NCI-H524 (cell line): ENCODE results near the gene SDF4.

Source experiments
- DNase-seq, 2 experiments: peaks; one replicate each; lab custom pipeline; 2025; lab: John Stamatoyannopoulos, UW

Gene SDF4

GRCh38 chr1:1213345-1214265 is 18.2 kb downstream of the SDF4 start, which contains the start of gene TNFRSF4:
Gene TNFRSF4 (minus strand): TSS chr1:1214153. CDS start chr1:1214127, 26 bp downstream.
- DNase-seq: no peak

DNA sequence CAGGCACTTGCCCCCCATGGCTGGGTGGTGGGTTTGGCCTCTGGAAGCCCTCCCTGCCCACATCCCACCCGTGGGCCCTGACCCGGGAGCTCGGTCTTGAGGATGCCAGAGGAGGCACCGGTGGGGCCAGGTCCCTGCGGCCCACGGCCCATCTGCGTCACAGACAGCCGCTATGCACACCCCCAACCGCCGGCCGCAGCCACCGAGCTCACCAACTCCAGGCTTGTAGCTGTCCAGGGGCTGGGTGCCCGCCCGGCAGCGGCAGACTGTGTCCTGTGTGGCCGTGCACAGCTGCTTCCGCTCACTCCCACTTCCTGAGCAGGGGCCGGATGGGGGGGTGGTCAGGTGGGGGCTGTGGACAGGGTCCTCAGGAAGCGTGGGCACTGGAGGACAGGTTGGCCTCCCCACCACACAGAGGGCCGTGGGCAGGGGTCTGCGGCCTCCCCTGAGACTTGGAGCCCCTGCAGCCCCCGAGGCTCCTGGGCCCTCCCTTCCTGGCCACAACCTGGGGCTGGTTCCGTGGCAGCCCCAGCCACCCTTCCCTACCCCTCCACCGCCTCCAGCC is 18.9 kb downstream of the SDF4 start:
- no peak for DNase-seq

DNA sequence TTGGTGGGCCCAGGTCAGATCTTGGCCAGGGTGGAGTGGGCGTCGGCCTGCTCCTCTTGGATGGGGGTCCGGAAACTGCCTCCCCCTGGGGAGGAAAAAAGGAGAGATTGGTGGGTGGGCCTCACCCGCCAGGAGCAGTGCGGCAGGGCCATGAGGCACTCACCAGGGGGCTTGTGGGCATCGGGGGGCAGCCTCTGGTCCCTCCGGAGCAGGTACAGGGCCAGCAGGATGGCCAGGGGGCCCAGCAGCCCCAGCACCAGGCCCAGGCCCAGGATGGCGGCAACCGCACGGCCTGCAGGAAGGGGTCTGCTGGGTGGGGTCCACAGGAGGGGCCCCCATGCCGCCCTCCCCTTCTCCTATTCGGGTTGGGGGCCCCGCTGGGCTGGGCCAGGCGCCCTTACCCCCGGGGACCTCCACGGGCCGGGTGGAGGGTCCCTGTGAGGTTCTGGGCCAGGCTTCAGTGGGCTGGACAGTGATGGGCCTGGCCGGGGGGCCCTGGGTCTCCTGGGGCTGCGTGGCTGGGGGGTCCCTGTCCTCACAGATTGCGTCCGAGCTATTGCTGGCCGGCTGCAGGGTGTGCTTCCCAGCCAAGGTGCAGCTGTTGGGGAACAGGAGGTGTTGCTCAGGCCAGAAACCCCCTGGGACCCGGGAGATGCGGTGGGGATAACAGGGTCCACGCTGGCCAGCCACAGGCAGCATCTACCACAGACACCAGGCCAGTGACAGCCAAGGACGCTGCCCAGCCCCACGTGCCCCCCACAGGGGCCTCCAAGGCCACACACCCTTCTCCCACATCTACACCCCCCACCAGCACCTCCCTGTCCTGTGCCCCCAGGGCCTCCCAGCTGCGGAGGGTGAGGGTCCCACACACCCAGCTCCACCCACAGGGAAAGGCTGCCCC is 20.0 kb downstream of the SDF4 start:
- DNase-seq: no peak

- no peak for DNase-seq
These were observed 20.9 kb downstream of the SDF4 start for GRCh38 chr1:1210726-1211540.

- DNase-seq: no peak
These were observed 22.9 kb downstream of the SDF4 start for GRCh38 chr1:1208713-1209433.

DNA sequence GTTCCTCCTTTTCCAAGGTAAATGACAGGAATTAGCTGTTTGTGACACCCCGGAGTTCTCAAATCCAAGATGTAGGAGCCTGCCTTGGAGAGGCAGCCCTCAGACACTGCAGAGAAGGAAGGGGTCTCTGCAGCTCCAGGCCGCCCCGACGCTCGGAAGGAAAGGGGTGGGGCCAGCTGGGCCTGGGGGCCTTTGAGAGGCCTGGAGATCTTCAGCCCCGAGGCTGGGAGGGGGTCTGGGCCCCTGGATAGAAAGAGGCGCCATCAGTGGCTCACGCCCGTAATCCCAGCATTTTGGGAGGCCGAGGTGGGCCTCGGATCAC is 24.3 kb downstream of the SDF4 start:
- no peak for DNase-seq

DNA sequence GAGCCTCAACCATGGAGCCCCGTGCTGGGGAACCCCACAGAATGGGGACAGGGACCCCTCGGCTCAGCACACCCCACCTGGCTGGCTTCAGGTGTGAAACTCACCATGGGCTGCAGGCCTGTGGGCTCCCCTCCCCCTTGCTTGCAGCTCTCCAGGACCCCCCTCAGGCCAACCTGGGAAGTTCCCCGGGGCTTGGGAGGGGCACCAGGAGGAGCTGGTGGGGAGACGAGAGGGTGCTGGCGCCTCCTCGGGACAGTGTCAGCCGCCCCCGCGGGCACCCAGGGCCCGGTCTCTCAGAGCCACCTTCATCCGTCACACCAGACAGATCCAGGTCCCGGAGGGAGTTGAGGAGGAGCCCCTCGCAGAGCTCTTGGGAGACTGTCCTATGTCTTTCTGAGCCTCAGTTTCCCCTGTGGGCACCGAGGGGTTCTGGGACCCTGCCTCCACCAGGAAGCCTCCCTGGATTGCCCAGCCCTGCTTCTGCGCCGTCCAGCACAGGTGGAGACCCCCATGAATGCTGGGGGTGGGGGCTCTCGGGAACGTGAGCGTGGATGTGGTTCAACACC is 24.8 kb downstream of the SDF4 start:
- no peak for DNase-seq

DNA sequence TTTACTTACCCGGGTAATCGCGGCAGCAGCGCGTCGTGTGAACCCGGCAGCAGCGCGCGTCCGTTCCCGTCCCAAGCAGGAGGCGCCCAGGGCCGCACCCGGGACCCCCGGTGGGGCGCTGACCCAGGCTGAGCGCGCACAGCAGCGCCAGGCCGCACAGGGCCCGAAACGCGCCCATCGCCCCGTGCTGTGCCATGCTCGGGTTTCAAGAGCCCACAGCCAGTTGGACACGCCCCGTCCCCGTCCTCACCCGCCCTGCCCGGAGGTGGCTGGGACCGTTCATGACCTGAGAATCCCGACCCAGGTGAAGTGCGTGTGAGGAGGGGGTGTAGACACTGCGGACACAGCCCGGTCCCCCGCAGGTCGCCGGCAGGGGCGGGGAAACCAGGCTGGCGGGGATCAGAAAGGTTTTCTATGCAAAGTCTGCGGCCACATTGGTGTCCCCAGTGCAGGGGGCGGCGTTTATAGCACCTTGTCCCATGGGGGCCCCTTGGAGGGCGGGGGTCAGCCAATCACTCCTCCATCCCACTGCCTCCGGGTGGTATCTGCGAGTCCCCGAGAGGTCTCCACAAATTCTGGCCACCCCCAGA is 25.3 kb downstream of the SDF4 start, which contains the start of gene TNFRSF18:
Gene TNFRSF18, minus strand, starts transcription at position 217 of the 590 bp plus-strand sequence. Its CDS starts 21 bp downstream, at position 196.
- no peak for DNase-seq

GRCh38 chr1:1205769-1206375 is 25.9 kb downstream of the SDF4 start:
- no peak for DNase-seq

GRCh38 chr1:1204998-1205768 is 26.6 kb downstream of the SDF4 start:
- DNase-seq: no peak

- no peak for DNase-seq
These were observed 27.3 kb downstream of the SDF4 start for GRCh38 chr1:1204425-1204920.

- peak in 1 of 2 experiments; percentile 37 for DNase-seq
These were observed 28.0 kb downstream of the SDF4 start for GRCh38 chr1:1203561-1204424.

DNA sequence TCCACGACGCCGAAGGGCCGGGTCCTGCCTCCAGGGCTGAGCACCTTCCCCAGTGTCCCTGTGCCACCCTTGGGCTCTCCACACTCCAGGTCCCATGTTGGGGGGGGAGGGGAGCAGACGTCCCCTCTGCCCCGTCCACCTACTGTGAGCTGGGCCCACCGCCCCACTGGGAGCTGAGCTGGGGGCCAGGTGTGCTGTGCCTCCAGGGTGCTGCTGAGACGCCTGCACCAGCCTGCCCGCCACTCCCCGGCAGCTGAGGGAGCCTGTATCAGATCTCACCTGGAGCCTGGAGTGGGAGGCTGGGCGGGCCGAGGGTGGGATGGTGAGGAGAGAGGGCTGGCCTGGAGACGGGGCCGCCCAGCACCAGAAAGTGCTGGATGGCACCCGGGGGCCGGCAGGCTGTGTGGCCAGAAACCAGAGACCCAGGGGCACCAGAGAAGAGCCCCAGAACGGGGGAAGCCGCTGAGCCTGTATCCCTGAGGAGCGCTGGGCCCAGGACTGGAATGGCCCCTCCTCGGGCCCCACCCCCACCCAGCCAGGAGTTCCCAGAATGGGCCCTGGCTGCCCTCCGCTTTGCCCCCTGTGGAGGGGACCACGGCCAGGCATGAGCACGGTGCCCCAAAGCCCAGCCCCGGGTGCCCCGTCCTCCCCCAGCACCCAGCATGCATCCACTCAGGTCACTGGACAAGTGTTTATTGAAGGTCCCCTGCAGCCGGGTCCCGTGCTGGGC is 28.8 kb downstream of the SDF4 start:
- no peak for DNase-seq

DNA sequence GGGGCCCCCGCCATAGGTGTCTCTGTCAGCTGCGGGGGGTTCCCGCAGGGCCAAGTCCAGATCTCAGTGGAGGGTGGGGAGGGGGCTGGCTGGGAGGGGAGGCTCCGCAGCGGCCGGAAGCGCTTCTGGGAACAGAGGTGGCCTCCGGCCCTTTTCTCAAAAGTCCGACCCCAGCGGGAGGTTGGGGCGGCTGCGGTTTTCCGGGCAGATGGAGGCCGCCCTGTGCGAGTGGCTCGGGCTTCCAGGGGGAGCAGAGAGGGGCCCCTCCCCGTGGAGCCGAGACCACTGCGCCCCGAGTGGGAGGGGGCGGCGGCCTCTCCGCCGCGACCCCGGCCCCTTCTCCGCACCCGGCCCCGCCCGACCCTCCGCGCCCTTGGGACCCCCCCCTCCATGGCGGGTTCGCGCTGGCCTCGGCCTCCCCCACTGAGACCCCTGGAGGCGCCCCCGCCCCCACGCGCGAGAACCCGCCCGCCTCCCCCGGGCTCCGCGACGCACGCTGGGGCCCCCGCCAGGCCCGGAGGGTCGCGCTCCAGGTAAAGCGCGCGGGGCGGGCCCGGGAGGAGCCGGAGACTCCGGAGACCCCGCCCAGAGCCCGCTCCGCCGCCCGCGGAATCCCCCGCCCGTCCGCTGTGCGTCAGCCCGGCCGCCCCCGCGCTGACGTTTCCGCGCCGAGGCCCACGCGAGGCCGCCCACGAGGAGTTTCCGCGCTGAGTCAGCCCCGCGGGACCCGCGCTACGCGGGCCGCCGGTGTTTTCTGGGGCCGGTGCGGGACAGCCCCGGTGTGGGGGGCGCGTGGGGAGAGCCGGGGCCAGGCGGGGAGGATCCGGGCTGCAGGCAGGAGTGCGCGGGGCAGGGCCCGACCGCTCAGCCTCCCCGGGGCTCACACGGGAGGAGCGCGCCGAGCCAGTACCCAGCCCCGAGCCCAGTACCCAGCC is 30.7 kb downstream of the SDF4 start:
- no peak for DNase-seq

DNA sequence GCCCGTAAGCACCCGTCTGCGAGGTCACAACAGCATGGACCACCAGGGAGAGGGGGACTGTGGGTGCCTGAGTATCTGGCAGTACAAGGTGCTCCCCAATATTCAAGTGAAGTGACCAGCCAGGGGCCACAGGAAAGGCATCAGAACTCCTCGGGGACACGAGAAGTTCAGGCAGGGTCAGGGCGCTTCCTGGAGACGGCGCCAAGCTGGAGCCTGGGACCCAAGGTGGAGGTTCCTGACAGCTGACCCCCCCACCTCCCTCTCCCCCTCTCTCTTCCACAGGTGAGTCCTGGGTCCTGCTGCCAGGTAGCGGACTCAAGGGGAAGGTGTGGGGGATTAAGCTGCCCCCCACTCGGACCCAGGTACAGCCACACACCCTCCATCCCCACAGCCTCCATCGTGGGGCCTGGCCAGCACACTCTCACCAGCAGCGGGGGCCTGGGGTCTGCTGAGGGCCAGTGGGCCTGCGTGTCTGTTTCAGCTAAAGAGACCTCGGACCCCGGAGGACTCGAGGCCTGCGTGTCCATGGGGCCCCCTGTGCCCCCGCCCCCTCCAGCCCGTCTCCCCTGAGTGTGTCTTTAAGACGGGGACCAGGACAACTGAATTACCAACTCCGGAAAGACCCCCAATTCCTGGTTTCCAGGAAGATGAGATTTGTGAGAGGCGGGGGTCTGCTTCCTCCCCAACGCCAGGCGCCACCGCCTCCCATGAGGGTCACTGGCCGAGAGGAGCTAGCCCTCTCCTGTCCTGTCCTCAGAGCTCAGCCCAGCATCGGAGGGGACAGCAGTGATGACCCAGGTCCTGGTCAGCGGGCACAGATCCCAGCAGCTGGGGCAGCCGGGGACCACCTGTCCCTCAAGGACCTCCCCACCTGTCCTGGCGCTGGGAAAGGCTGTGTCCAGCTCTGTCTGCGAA is 31.6 kb downstream of the SDF4 start:
- no peak for DNase-seq
